Mammary epithelial cell (primary cell): ENCODE results near the gene PFDN4.

Experiments
- CTCF ChIP-seq, 2 donors: IDR thresholded peaks in 1 of 2; conservative IDR thresholded peaks in 1 of 2; 2 replicates each; pipeline ENCODE4 v1.5.1; 2011 to 2012; ENCODE audit warnings: inconsistent platforms in 2 of 2, low read length in 2 of 2, mild to moderate bottlenecking in 2 of 2, control low read depth in 1 of 2, low read depth in 1 of 2; ENCODE audit not compliant: insufficient read depth in 1 of 2; ENCODE audit errors: extremely low read depth in 1 of 2
- EZH2 ChIP-seq: IDR thresholded peaks from 2 replicates; pipeline ENCODE4 v1.6.1; 2012; ENCODE audit warnings: low read length, inconsistent platforms, borderline replicate concordance

- TF ChIP-seq CTCF (conservative IDR thresholded peaks at IDR 0.05 in 1 of 2, IDR thresholded peaks at IDR 0.05 in 1 of 2; ENCODE audit: extremely low read depth in 1 of 2, insufficient read depth in 1 of 2, low read depth in 1 of 2, low read length in 2 of 2), result no peak
- TF ChIP-seq EZH2, result no peak
Observed at GRCh38 chr20:54170963-54171362, 36.9 kb upstream of the PFDN4 start.
